ENCODE data around the gene WDR37. TPM values are rescaled to one million over a fixed set of nuclear protein-coding genes. Genes with fewer than 3 reads are reported as not detected.
A peak's percentile ranks its signal among the peaks of the same experiment; 100 is the strongest.

WDR37 gene
- total RNA-seq, 1 experiment from 2014 or later, result 14.2 TPM

- peak overlapping the region; percentile 39 for H3K27ac Mint-ChIP-seq (ENCODE audit: low read depth, unreplicated experiment)
- intact Hi-C loops (cut with micrococcal nuclease), result no loop called here
Measured at GRCh38 chr10:1040133-1040532, 16.1 kb upstream of the WDR37 start.

GRCh38 chr10:1041514-1041913, 14.7 kb upstream of the WDR37 start:
- H3K27me3 Mint-ChIP-seq (ENCODE audit: insufficient read depth, unreplicated experiment), result no peaks in the 10 kb centered on the region
- ChIA-PET POLR2A (interaction anchor here (0.6 to 2.7 kb wide), 5 partner anchors 9 to 110 kb away, joined by 3 to 12 read pairs (median 4); partner anchors contain the start of genes GTPBP4 and LARP4B), CTCF (interaction anchor here (0.7 kb wide), 1 partner anchor 9 kb away, joined by 3 read pairs; no protein-coding TSS in a partner anchor)
- BruUV-seq (replicated peaks), result no TSS peak
- no peak overlapping the region for H3K4me3 Mint-ChIP-seq (ENCODE audit: unreplicated experiment)
- H3K4me1 Mint-ChIP-seq (ENCODE audit: insufficient read depth, unreplicated experiment), result peaks cover 27% of the 10 kb centered on the region
- no peak overlapping the region for H3K27ac Mint-ChIP-seq (ENCODE audit: low read depth, unreplicated experiment)
- peaks cover 60% of the 10 kb centered on the region for H3K36me3 Mint-ChIP-seq (ENCODE audit: insufficient read depth, unreplicated experiment)
- H3K9me3 Mint-ChIP-seq (ENCODE audit: unreplicated experiment), result no peaks in the 10 kb centered on the region
- DNase-seq (ENCODE audit: unreplicated experiment), result no peak
- TF ChIP-seq CTCF (IDR thresholded peaks at IDR 0.05; ENCODE audit: unreplicated experiment), result no peak
- intact Hi-C loops (cut with micrococcal nuclease), result no loop called here

More at GRCh38 chr10:1040133-1040532, 16.1 kb upstream of the WDR37 start:
- peaks cover 25% of the 10 kb centered on the region for H3K4me1 Mint-ChIP-seq (ENCODE audit: insufficient read depth, unreplicated experiment)
- no peak for DNase-seq (ENCODE audit: unreplicated experiment)
- no peak for TF ChIP-seq CTCF (IDR thresholded peaks at IDR 0.05; ENCODE audit: unreplicated experiment)
- H3K9me3 Mint-ChIP-seq (ENCODE audit: unreplicated experiment), result no peaks in the 10 kb centered on the region
- no peaks in the 10 kb centered on the region for H3K27me3 Mint-ChIP-seq (ENCODE audit: insufficient read depth, unreplicated experiment)
- peaks cover 60% of the 10 kb centered on the region for H3K36me3 Mint-ChIP-seq (ENCODE audit: insufficient read depth, unreplicated experiment)
- H3K4me3 Mint-ChIP-seq (ENCODE audit: unreplicated experiment), result no peak overlapping the region
- CTCF ChIA-PET, result no interaction called here
- POLR2A ChIA-PET, result no interaction called here
- no TSS peak for BruUV-seq (replicated peaks)

- CTCF ChIA-PET, result no interaction called here
- POLR2A ChIA-PET, result interaction anchor here (1.0 to 3.6 kb wide), 4 partner anchors 7 to 56 kb away, joined by 5 to 27 read pairs (median 9); partner anchors contain the start of genes GTPBP4 and WDR37
- peaks cover 52% of the 10 kb centered on the region for H3K36me3 Mint-ChIP-seq (ENCODE audit: insufficient read depth, unreplicated experiment)
- TF ChIP-seq CTCF (IDR thresholded peaks at IDR 0.05; ENCODE audit: unreplicated experiment), result no peak
- H3K27ac Mint-ChIP-seq (ENCODE audit: low read depth, unreplicated experiment), result no peak overlapping the region
- H3K4me3 Mint-ChIP-seq (ENCODE audit: unreplicated experiment), result no peak overlapping the region
- peaks cover 29% of the 10 kb centered on the region for H3K4me1 Mint-ChIP-seq (ENCODE audit: insufficient read depth, unreplicated experiment)
- no peaks in the 10 kb centered on the region for H3K9me3 Mint-ChIP-seq (ENCODE audit: unreplicated experiment)
- H3K27me3 Mint-ChIP-seq (ENCODE audit: insufficient read depth, unreplicated experiment), result no peaks in the 10 kb centered on the region
- intact Hi-C loops (cut with micrococcal nuclease), result no loop called here
- DNase-seq (ENCODE audit: unreplicated experiment), result no peak
- BruUV-seq (replicated peaks), result no TSS peak
Measured at GRCh38 chr10:1043532-1043995, 12.6 kb upstream of the WDR37 start.

GRCh38 chr10:1044146-1044545, 12.0 kb upstream of the WDR37 start:
- intact Hi-C loops (cut with micrococcal nuclease), result no loop called here
- H3K4me1 Mint-ChIP-seq (ENCODE audit: insufficient read depth, unreplicated experiment), result peaks cover 29% of the 10 kb centered on the region
- no peaks in the 10 kb centered on the region for H3K27me3 Mint-ChIP-seq (ENCODE audit: insufficient read depth, unreplicated experiment)
- no TSS peak for BruUV-seq (replicated peaks)
- peak overlapping the region; percentile 39 for H3K27ac Mint-ChIP-seq (ENCODE audit: low read depth, unreplicated experiment)
- peaks cover 52% of the 10 kb centered on the region for H3K36me3 Mint-ChIP-seq (ENCODE audit: insufficient read depth, unreplicated experiment)
- H3K4me3 Mint-ChIP-seq (ENCODE audit: unreplicated experiment), result no peak overlapping the region
- no peak for TF ChIP-seq CTCF (IDR thresholded peaks at IDR 0.05; ENCODE audit: unreplicated experiment)
- POLR2A ChIA-PET, result interaction anchor here (1.0 to 3.6 kb wide), 6 partner anchors 8 to 56 kb away, joined by 3 to 27 read pairs (median 6); partner anchors contain the start of genes GTPBP4 and WDR37
- CTCF ChIA-PET, result no interaction called here
- no peak for DNase-seq (ENCODE audit: unreplicated experiment)
- H3K9me3 Mint-ChIP-seq (ENCODE audit: unreplicated experiment), result no peaks in the 10 kb centered on the region

Data from MCF 10A (cell line).